Muscle of leg (tissue), 16 donors: ENCODE results near the gene SDR39U1. TPM values are rescaled to one million over a fixed set of nuclear protein-coding genes. Genes with fewer than 3 reads are reported as not detected.
A peak's percentile ranks its signal among the peaks of the same experiment; 100 is the strongest.
"Not testable (repeated sequence)": the region's sequence is repeated elsewhere in the genome, so short reads cannot be mapped to it uniquely, and the experiment has no call there.

Experiments
- DNase-seq: peaks from one replicate; pipeline ENCODE4 v3.0.0; 2013
- H3K27ac ChIP-seq: one replicate; pipeline ENCODE4 v1.5.1; 2013; ENCODE audit warnings: mild to moderate bottlenecking, low read length, control low read depth
- H3K27me3 ChIP-seq: one replicate; pipeline ENCODE4 v1.6.1; 2013; ENCODE audit warnings: low read length; ENCODE audit not compliant: control insufficient read depth, insufficient read depth
- H3K36me3 ChIP-seq: one replicate; pipeline ENCODE4 v1.6.1; 2013; ENCODE audit warnings: low read length; ENCODE audit not compliant: control insufficient read depth, insufficient read depth
- H3K4me1 ChIP-seq: one replicate; pipeline ENCODE4 v1.6.1; 2013; ENCODE audit warnings: low read length; ENCODE audit not compliant: control insufficient read depth, insufficient read depth
- H3K4me3 ChIP-seq: one replicate; pipeline ENCODE4 v1.5.1; 2013; ENCODE audit warnings: low read length, control low read depth
- H3K9me3 ChIP-seq: replicated peaks from 2 replicates; pipeline ENCODE4 v1.6.1; 2013; ENCODE audit warnings: low read depth, low read length; ENCODE audit not compliant: control insufficient read depth
- WGBS: methylation state at CpG from one replicate; pipeline ENCODE4 v1.1.5; 2013; ENCODE audit warnings: missing lambda C conversion rate; ENCODE audit not compliant: insufficient coverage; 5-methylcytosine and 5-hydroxymethylcytosine counted together
- long read RNA-seq, 11 donors: transcript quantifications; one replicate each; lab custom pipeline, GENCODE V29; 2026
- polyA plus RNA-seq, 8 donors: library from polyadenylated mRNA; unstranded; fragments of 120-200 nt; gene quantifications; one replicate each; pipeline versions ENCODE4 v1.2.1 to v1.2.3, GENCODE V29; 2013; ENCODE audit warnings: inconsistent platforms in 1 of 8, low replicate concordance in 1 of 8; ENCODE audit not compliant: insufficient read length in 8 of 8, insufficient read depth in 1 of 8
- total RNA-seq: library from RNA; stranded (reverse); fragments of 120-200 nt; gene quantifications from one replicate; pipeline ENCODE4 v1.2.4, GENCODE V29; 2013

SDR39U1 gene
- total RNA-seq (18.8 TPM), polyA plus RNA-seq (10 to 100 TPM; 40.6 to 65.3 (median 53.8) TPM)
- long read RNA-seq, donor 1, transcript SDR39U1-201 (6 exons, 1,233 nt) = major isoform, 5 of 8 reads
- long read RNA-seq, donor 1, partial matches to known transcripts = 0 of 8 reads
- long read RNA-seq, donor 1, other reads (novel, unspliced or antisense) = 0 of 8 reads
- long read RNA-seq, donor 2, partial matches to known transcripts = 0 of 3 reads
- long read RNA-seq, donor 2, other reads (novel, unspliced or antisense) = 0 of 3 reads
- long read RNA-seq, donor 3, transcript SDR39U1-203 (5 exons, 1,507 nt) = minor isoform, 6 of 27 reads
- long read RNA-seq, donor 3, transcript SDR39U1-201 (6 exons, 1,233 nt) = major isoform, 11 of 27 reads
- long read RNA-seq, donor 3, partial matches to known transcripts = 0 of 27 reads
- long read RNA-seq, donor 3, other reads (novel, unspliced or antisense) = 0 of 27 reads
- long read RNA-seq, donor 4, transcript SDR39U1-201 (6 exons, 1,233 nt) = major isoform, 10 of 17 reads
- long read RNA-seq, donor 4, partial matches to known transcripts = 0 of 17 reads
- long read RNA-seq, donor 4, other reads (novel, unspliced or antisense) = 0 of 17 reads
- long read RNA-seq, donor 5, transcript SDR39U1-203 (5 exons, 1,507 nt) = minor isoform, 10 of 36 reads
- long read RNA-seq, donor 5, transcript SDR39U1-201 (6 exons, 1,233 nt) = major isoform, 13 of 36 reads
- long read RNA-seq, donor 5, partial matches to known transcripts = 0 of 36 reads
- long read RNA-seq, donor 5, other reads (novel, unspliced or antisense) = 0 of 36 reads
- long read RNA-seq, donor 6, transcript SDR39U1-201 (6 exons, 1,233 nt) = major isoform, 11 of 74 reads
- long read RNA-seq, donor 6, transcript SDR39U1-203 (5 exons, 1,507 nt) = minor isoform, 8 of 74 reads
- long read RNA-seq, donor 6, transcript SDR39U1-209 (4 exons, 1,203 nt) = minor isoform, 5 of 74 reads
- long read RNA-seq, donor 6, partial matches to known transcripts = 43 of 74 reads
- long read RNA-seq, donor 6, other reads (novel, unspliced or antisense) = 0 of 74 reads
- long read RNA-seq, donor 7, transcript SDR39U1-201 (6 exons, 1,233 nt) = major isoform, 6 of 18 reads
- long read RNA-seq, donor 7, partial matches to known transcripts = 0 of 18 reads
- long read RNA-seq, donor 7, other reads (novel, unspliced or antisense) = 0 of 18 reads
- long read RNA-seq, donor 8, transcript SDR39U1-201 (6 exons, 1,233 nt) = major isoform, 6 of 14 reads
- long read RNA-seq, donor 8, partial matches to known transcripts = 0 of 14 reads
- long read RNA-seq, donor 8, other reads (novel, unspliced or antisense) = 0 of 14 reads
- long read RNA-seq, donor 9, partial matches to known transcripts = 0 of 10 reads
- long read RNA-seq, donor 9, other reads (novel, unspliced or antisense) = 0 of 10 reads
- long read RNA-seq, donor 10, transcript SDR39U1-201 (6 exons, 1,233 nt) = major isoform, 6 of 12 reads
- long read RNA-seq, donor 10, partial matches to known transcripts = 0 of 12 reads
- long read RNA-seq, donor 10, other reads (novel, unspliced or antisense) = 0 of 12 reads
- long read RNA-seq, donor 11, transcript SDR39U1-203 (5 exons, 1,507 nt) = minor isoform, 7 of 23 reads
- long read RNA-seq, donor 11, transcript SDR39U1-201 (6 exons, 1,233 nt) = major isoform, 9 of 23 reads
- long read RNA-seq, donor 11, partial matches to known transcripts = 0 of 23 reads
- long read RNA-seq, donor 11, other reads (novel, unspliced or antisense) = 0 of 23 reads

GRCh38 chr14:24442240-24443052 lies at the start of gene SDR39U1:
Gene SDR39U1, minus strand, starts transcription at chr14:24442776. Its CDS starts 7 bp downstream, at chr14:24442769.
- 0% methylated on average over 45 of the region's 52 CpGs for WGBS
- H3K9me3 ChIP-seq = no peaks in the 10 kb centered on the region
- no peaks in the 10 kb centered on the region for H3K27me3 ChIP-seq
- peaks cover 36% of the 10 kb centered on the region for H3K36me3 ChIP-seq
- peaks cover 15% of the 10 kb centered on the region for H3K4me1 ChIP-seq
- H3K4me3 ChIP-seq = peak within 1 kb of the TSS; percentile 84
- H3K27ac ChIP-seq = peak within 1 kb of the TSS; percentile 100
- peak; percentile 100 for DNase-seq

GRCh38 chr14:24491586-24492408 lies 49.2 kb upstream of the SDR39U1 start:
- not testable (repeated sequence) for H3K9me3 ChIP-seq, H3K36me3 ChIP-seq, H3K4me1 ChIP-seq, H3K4me3 ChIP-seq, DNase-seq, H3K27me3 ChIP-seq, H3K27ac ChIP-seq
- 82% methylated on average over 14 of the region's 19 CpGs for WGBS

- Histone ChIP-seq H3K4me1 (no peaks in the 10 kb centered on the region), H3K4me3 (no peak overlapping the region), H3K27ac (no peak overlapping the region), H3K9me3 (no peaks in the 10 kb centered on the region), H3K36me3 (no peaks in the 10 kb centered on the region), H3K27me3 (no peaks in the 10 kb centered on the region)
- peak; percentile 7 for DNase-seq
- WGBS = 57% methylated on average over 1 of the region's 4 CpGs
Observed at GRCh38 chr14:24483604-24484252, 41.2 kb upstream of the SDR39U1 start.

- not testable (repeated sequence) for H3K4me1 ChIP-seq, H3K27ac ChIP-seq, H3K27me3 ChIP-seq, H3K36me3 ChIP-seq, DNase-seq, H3K9me3 ChIP-seq, H3K4me3 ChIP-seq
- no CpG with 5 or more reads among the region's 2 CpGs for WGBS
Observed at GRCh38 chr14:24482699-24483303, 40.2 kb upstream of the SDR39U1 start.

GRCh38 chr14:24481622-24482324 lies 39.2 kb upstream of the SDR39U1 start:
- WGBS = 33% methylated on average over 18 of the region's 23 CpGs
- peak; percentile 4 for DNase-seq
- no peak overlapping the region for H3K4me3 ChIP-seq

GRCh38 chr14:24479999-24480398 lies 37.4 kb upstream of the SDR39U1 start:
- not testable (repeated sequence) for H3K4me1 ChIP-seq, H3K36me3 ChIP-seq, H3K4me3 ChIP-seq, H3K27ac ChIP-seq, H3K9me3 ChIP-seq, DNase-seq, H3K27me3 ChIP-seq
- 0% methylated on average over 1 of the region's 1 CpG for WGBS

More at GRCh38 chr14:24481622-24482324, 39.2 kb upstream of the SDR39U1 start:
- Histone ChIP-seq H3K4me1 (no peaks in the 10 kb centered on the region), H3K36me3 (no peaks in the 10 kb centered on the region), H3K27me3 (no peaks in the 10 kb centered on the region), H3K9me3 (no peaks in the 10 kb centered on the region), H3K27ac (no peak overlapping the region)

- WGBS = 80% methylated on average over 1 of the region's 4 CpGs
- H3K4me1 ChIP-seq = no peaks in the 10 kb centered on the region
Observed at GRCh38 chr14:24475261-24475660, 32.7 kb upstream of the SDR39U1 start.

More at GRCh38 chr14:24475261-24475660, 32.7 kb upstream of the SDR39U1 start:
- Histone ChIP-seq H3K36me3 (no peaks in the 10 kb centered on the region), H3K9me3 (no peaks in the 10 kb centered on the region), H3K4me3 (no peak overlapping the region), H3K27ac (no peak overlapping the region), H3K27me3 (no peaks in the 10 kb centered on the region)
- no peak for DNase-seq
